Loucy (cell line): ENCODE results near the gene SLC12A2.

Experiments
- CTCF ChIP-seq: fragments of 200-600 bp; sonication (generic); conservative IDR thresholded peaks from 2 replicates; pipeline ENCODE4 v1.5.1; 2014; ENCODE audit warnings: mild to moderate bottlenecking, antibody characterized with exemption, low read length
- EZH2phosphoT487 ChIP-seq: fragments of 200-600 bp; IDR thresholded peaks from 2 replicates; pipeline ENCODE4 v1.6.1; 2018; ENCODE audit warnings: antibody characterized with exemption, mild to moderate bottlenecking, moderate library complexity, borderline replicate concordance

GRCh38 chr5:128099944-128100343, 16.4 kb downstream of the SLC12A2 start:
- TF ChIP-seq CTCF (no peak), EZH2phosphoT487 (no peak)
